ENCODE data around the gene ENO4. TPM values are rescaled to one million over a fixed set of nuclear protein-coding genes. Genes with fewer than 3 reads are reported as not detected.

ENO4 gene
- total RNA-seq, 1 donor from 2014 or later, result not detected

DNA sequence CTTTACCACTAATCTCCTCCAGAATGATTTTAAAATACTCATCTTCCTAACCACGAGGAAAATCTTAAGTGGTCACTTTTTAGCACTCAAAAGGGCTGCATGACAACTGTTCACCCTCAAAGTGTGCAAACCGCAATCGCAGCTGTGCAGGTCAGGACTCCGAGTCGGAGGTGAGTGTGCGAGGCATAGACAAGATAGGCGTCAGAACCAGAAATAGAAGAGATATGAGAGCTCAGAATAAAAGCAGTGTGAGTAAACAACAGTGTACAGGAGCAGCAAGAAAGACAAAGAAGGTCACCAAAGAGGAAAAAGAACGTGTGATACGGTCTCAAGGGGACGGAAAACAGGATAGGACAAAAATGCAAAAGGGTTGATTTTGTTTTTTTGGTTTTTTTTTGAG is 17.5 kb upstream of the ENO4 start:
- intact Hi-C loops (cut with DNase I), result no loop called here
- no peaks in the 10 kb centered on the region for H3K9me3 ChIP-seq
- ATAC-seq, result no peak
- DNase-seq, result no peak
- no peaks in the 10 kb centered on the region for H3K27me3 ChIP-seq
- H3K27ac ChIP-seq, result no peak overlapping the region
- H3K36me3 ChIP-seq, result no peaks in the 10 kb centered on the region
- TF ChIP-seq, protein P1, sequence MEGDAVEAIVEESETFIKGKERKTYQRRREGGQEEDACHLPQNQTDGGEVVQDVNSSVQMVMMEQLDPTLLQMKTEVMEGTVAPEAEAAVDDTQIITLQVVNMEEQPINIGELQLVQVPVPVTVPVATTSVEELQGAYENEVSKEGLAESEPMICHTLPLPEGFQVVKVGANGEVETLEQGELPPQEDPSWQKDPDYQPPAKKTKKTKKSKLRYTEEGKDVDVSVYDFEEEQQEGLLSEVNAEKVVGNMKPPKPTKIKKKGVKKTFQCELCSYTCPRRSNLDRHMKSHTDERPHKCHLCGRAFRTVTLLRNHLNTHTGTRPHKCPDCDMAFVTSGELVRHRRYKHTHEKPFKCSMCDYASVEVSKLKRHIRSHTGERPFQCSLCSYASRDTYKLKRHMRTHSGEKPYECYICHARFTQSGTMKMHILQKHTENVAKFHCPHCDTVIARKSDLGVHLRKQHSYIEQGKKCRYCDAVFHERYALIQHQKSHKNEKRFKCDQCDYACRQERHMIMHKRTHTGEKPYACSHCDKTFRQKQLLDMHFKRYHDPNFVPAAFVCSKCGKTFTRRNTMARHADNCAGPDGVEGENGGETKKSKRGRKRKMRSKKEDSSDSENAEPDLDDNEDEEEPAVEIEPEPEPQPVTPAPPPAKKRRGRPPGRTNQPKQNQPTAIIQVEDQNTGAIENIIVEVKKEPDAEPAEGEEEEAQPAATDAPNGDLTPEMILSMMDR (IDR thresholded peaks at IDR 0.05), result no peak
- no peaks in the 10 kb centered on the region for H3K4me1 ChIP-seq
- no peak overlapping the region for H3K4me3 ChIP-seq

DNA sequence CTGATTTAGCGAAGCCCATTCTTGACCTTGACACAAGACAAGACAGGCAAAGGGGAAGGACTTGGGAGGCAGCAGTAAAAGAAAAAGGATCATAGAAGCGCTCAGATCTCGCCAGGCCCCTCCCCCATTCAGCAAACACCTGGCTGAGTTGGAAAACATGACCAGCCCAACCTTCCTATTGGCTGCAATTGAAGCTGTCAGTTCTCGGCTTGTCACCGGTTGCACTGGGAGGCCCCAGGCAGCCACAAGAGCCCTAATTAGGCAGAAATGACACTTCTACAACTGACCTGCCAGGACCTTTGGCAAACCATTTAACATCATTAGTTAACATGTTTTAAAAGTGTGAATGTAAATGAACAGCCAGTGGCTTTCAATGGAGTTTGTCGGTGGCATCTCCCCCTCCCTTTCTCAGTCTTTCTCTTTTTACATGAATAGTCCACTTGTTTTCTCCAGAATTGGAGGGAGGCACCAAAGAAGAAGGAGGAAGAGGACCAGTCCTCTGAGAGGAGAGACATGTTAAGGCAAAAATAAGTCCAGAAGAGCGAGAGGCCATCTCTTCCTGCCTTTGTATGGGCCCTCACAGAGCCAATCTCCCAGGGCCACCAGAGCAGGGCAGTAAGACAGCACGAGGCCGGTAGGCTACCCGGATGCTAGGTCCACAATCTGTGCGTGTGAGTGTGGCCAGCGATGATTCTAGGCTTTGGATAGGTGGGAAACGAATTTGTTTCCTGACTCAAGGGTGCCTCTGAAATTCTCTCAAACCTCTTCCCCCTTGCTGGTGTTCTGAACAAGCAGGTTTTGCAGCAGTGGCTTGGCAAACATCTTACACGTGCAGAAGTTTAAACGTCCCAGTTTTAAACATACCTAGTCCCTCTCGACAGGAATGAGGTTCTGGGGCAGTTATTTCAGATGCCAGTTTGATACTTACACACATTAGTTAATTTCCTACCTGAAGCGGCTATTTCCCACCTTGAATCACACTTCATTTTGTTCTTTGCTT is 15.0 kb upstream of the ENO4 start:
- no peak overlapping the region for H3K27ac ChIP-seq
- H3K9me3 ChIP-seq, result no peaks in the 10 kb centered on the region
- intact Hi-C loops (cut with DNase I), result no loop called here
- ATAC-seq, result no peak
- no peaks in the 10 kb centered on the region for H3K27me3 ChIP-seq
- no peak overlapping the region for H3K4me3 ChIP-seq
- no peaks in the 10 kb centered on the region for H3K4me1 ChIP-seq
- TF ChIP-seq, protein P1 (IDR thresholded peaks at IDR 0.05), result no peak
- no peaks in the 10 kb centered on the region for H3K36me3 ChIP-seq
- DNase-seq, result no peak

DNA sequence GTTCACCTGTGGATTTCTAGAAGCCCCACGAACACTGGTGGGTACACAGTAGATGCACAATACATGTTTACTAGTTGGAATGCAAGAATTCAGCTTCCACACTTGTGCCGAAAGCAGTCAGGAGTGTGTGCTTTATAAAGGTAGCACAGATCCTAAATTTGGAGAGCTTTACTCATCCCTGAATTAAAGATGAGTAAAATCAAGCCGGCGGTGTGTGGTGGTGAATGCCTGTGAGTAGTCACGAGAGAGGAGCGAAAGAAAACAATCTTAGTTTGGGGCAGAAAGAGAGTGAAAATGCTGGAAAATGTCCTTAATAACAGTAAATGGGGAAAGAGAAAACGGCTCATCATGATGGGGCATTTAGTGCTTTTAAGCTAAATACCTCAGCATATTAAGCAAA is 13.6 kb upstream of the ENO4 start:
- Histone ChIP-seq H3K36me3 (no peaks in the 10 kb centered on the region), H3K4me1 (no peaks in the 10 kb centered on the region), H3K9me3 (no peaks in the 10 kb centered on the region), H3K27ac (no peak overlapping the region), H3K4me3 (no peak overlapping the region), H3K27me3 (no peaks in the 10 kb centered on the region)
- intact Hi-C loops (cut with DNase I), result no loop called here
- TF ChIP-seq, protein P1 (IDR thresholded peaks at IDR 0.05), result no peak
- no peak for ATAC-seq
- no peak for DNase-seq

GRCh38 chr10:116836083-116836482 is 13.2 kb upstream of the ENO4 start:
- intact Hi-C loops (cut with DNase I), result no loop called here
- ATAC-seq (no peak), DNase-seq (no peak)
- Histone ChIP-seq H3K27ac (no peak overlapping the region), H3K27me3 (no peaks in the 10 kb centered on the region), H3K9me3 (no peaks in the 10 kb centered on the region), H3K4me3 (no peak overlapping the region), H3K36me3 (no peaks in the 10 kb centered on the region), H3K4me1 (no peaks in the 10 kb centered on the region)
- TF ChIP-seq, protein P1 (IDR thresholded peaks at IDR 0.05), result no peak

GRCh38 chr10:116836902-116837523 is 12.3 kb upstream of the ENO4 start:
- no peak for DNase-seq
- intact Hi-C loops (cut with DNase I), result no loop called here
- Histone ChIP-seq H3K4me3 (no peak overlapping the region), H3K27ac (no peak overlapping the region), H3K9me3 (no peaks in the 10 kb centered on the region), H3K4me1 (no peaks in the 10 kb centered on the region), H3K27me3 (no peaks in the 10 kb centered on the region), H3K36me3 (no peaks in the 10 kb centered on the region)
- no peak for ATAC-seq
- TF ChIP-seq, protein P1 (IDR thresholded peaks at IDR 0.05), result no peak
